ENCODE results near the gene MST1R. TPM values are rescaled to one million over a fixed set of nuclear protein-coding genes. Genes with fewer than 3 reads are reported as not detected.

MST1R gene
- total RNA-seq: 1.2 and 2.2 TPM in 2 replicates

GRCh38 chr3:49903451-49904424 lies at the start of gene MST1R:
TSS of gene MST1R (minus strand) at chr3:49903873. CDS start at chr3:49903609, 264 bp downstream.

GRCh38 chr3:49939858-49940666 lies 36.4 kb upstream of the MST1R start, which contains the start of gene RBM6:
TSS of gene RBM6 (plus strand) at chr3:49940150. CDS start at chr3:49962642, 22,492 bp downstream.

GRCh38 chr3:49929291-49930167 lies 25.9 kb upstream of the MST1R start, which contains the start of gene MON1A:
TSS of gene MON1A (minus strand) at chr3:49929811. CDS start at chr3:49913346, 16,465 bp downstream.

GRCh38 chr3:49869525-49870126 lies 34.0 kb downstream of the MST1R start, which contains the start of gene CAMKV:
TSS of gene CAMKV (minus strand) at chr3:49869906. CDS start at chr3:49862388, 7,518 bp downstream.

GRCh38 chr3:49856181-49857005 lies 47.3 kb downstream of the MST1R start, which contains the start of gene TRAIP:
TSS of gene TRAIP (minus strand) at chr3:49856564. CDS start at chr3:49856453, 111 bp downstream.

Small RNA genes lying within 50 kb of the gene (small RNA-seq; reads per million reads assigned to genes)
- gene RN7SL217P: not detected

Other genes with a start within 250 kb of the MST1R start
- 76.9 and 81.3 TPM in 2 replicates for gene APEH, start 229.5 kb downstream of the MST1R start, total RNA-seq
- 1.1 and 2.3 TPM in 2 replicates for gene MST1, start 214.4 kb downstream of the MST1R start, total RNA-seq
- 19.1 and 25.0 TPM in 2 replicates for gene RNF123, start 214.3 kb downstream of the MST1R start, total RNA-seq
- 0.14 TPM in 1 of 2 replicates, not detected in the other for gene AMIGO3, start 184.2 kb downstream of the MST1R start, total RNA-seq
- gene GMPPB, start 179.9 kb downstream of the MST1R start, total RNA-seq: 39.8 and 42.0 TPM in 2 replicates
- gene IP6K1, start 117.3 kb downstream of the MST1R start, total RNA-seq: 44.5 and 53.0 TPM in 2 replicates
- gene CDHR4, start 104.0 kb downstream of the MST1R start, total RNA-seq: not detected in 2 replicates
- 5.8 and 7.6 TPM in 2 replicates for gene INKA1, start 100.6 kb downstream of the MST1R start, total RNA-seq
- 20.9 and 33.5 TPM in 2 replicates for gene UBA7, start 89.9 kb downstream of the MST1R start, total RNA-seq
- gene TRAIP, start 47.3 kb downstream of the MST1R start, total RNA-seq: 4.8 and 5.5 TPM in 2 replicates
- gene CAMKV, start 34.0 kb downstream of the MST1R start, total RNA-seq: not detected in 2 replicates
- 14.6 and 17.0 TPM in 2 replicates for gene MON1A, start 25.9 kb upstream of the MST1R start, total RNA-seq
- 77.5 and 83.2 TPM in 2 replicates for gene RBM6, start 36.3 kb upstream of the MST1R start, total RNA-seq
- 195 and 202 TPM in 2 replicates for gene RBM5, start 185.0 kb upstream of the MST1R start, total RNA-seq

Data from thoracic aorta endothelial cell (primary cell).